Skin epidermis (tissue), 12 donors: Measurements from ENCODE around the gene REPS1.
"Not testable (repeated sequence)": the region's sequence is repeated elsewhere in the genome, so short reads cannot be mapped to it uniquely, and the experiment has no call there.

Source experiments
- H3K27ac ChIP-seq, 21 experiments: fragments of 200-600 bp; sonication (generic) in 11 of 21; one replicate each; pipeline ENCODE4 v1.5.0; 2020; ENCODE audit warnings: mild to moderate bottlenecking in 3 of 21, inconsistent platforms in 2 of 21, moderate library complexity in 2 of 21
- H3K4me3 ChIP-seq, 7 experiments: fragments of 200-600 bp; sonication (generic) in 2 of 7; one replicate each; pipeline ENCODE4 v1.5.0; 2020; ENCODE audit warnings: inconsistent platforms in 2 of 7, mild to moderate bottlenecking in 2 of 7, moderate library complexity in 1 of 7

The REPS1 gene

GRCh38 chr6:139008117-139008516 lies 20.1 kb upstream of the REPS1 start:
- Histone ChIP-seq H3K27ac (no peak overlapping the region), H3K4me3 (no peak overlapping the region)

GRCh38 chr6:139007428-139007827 lies 19.4 kb upstream of the REPS1 start:
- H3K4me3 ChIP-seq, result no peak overlapping the region
- no peak overlapping the region for H3K27ac ChIP-seq

DNA sequence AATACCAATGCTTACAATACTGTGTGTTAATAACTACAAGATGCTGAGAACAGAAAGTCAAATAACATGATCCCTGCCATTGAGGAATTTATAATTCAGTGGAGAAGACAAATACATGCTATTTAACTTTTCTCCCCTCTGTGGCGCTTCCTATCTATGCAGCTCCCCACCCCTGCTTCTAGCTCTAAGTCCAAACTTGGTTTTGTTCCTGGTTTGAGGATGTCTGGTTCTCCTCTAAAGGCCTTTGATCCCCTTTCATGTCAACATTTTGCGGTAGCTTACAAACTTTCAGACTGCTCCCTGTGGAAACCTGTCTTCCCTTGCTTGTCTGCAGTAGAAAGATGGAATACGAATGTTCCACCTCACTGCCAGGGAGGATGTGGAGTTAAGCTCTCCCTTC lies 18.4 kb upstream of the REPS1 start:
- Histone ChIP-seq H3K4me3 (no peak overlapping the region), H3K27ac (no peak overlapping the region)

GRCh38 chr6:139003751-139004150 lies 15.7 kb upstream of the REPS1 start:
- Histone ChIP-seq H3K4me3 (no peak overlapping the region), H3K27ac (no peak overlapping the region)

GRCh38 chr6:138999949-139000725 lies 12.1 kb upstream of the REPS1 start:
- Histone ChIP-seq H3K27ac (no peak overlapping the region), H3K4me3 (no peak overlapping the region)

- Histone ChIP-seq H3K27ac (no peak overlapping the region), H3K4me3 (no peak overlapping the region)
These were observed 9.1 kb upstream of the REPS1 start for GRCh38 chr6:138997136-138997535.

DNA sequence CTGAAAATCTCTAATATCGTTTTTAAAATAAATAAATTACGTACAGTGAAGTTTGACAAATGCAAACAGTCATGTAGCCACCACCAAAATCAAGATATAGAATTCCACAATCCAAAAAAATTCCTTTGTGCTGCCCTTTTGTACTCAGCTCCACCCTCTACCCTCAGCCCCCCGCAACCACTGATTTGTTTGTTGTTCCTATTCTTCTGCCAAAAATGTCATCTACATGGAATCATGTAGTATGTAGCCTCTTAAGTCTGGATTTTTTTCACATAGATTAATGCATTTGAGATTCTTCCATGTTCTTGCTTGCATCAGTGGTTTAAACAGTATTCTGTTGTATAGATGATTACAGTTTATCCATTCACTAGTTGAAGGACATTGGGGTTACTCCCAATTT lies 8.5 kb upstream of the REPS1 start:
- Histone ChIP-seq H3K4me3 (no peak overlapping the region), H3K27ac (no peak overlapping the region)

DNA sequence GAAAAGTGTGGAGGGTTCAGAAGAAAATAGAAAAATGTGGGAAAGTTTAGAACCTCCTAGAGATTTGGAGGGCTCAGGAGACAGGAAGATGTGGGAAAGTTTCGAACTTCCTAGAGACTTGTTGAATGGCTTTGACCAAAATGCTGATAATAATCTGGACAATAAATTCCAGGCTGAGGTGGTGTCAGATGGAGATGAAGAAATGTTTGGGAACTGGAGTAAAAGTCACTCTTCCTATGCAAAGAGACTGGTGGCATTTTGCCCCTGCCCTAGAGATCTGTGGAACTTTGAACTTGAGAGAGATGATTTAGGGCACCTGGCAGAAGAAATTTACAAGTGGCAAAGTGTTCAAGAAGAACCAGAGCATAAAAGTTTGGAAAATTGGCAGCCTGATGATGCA lies 5.4 kb upstream of the REPS1 start:
- H3K27ac ChIP-seq, result not testable (repeated sequence)

GRCh38 chr6:138992965-138993364 lies 4.9 kb upstream of the REPS1 start:
- H3K4me3 ChIP-seq, H3K27ac ChIP-seq: not testable (repeated sequence)

More for the DNA sequence above, 5.4 kb upstream of the REPS1 start:
- not testable (repeated sequence) for H3K4me3 ChIP-seq

- no peak overlapping the region for H3K27ac ChIP-seq
- no peak overlapping the region for H3K4me3 ChIP-seq
These were observed 3.2 kb upstream of the REPS1 start for GRCh38 chr6:138991206-138991605.

DNA sequence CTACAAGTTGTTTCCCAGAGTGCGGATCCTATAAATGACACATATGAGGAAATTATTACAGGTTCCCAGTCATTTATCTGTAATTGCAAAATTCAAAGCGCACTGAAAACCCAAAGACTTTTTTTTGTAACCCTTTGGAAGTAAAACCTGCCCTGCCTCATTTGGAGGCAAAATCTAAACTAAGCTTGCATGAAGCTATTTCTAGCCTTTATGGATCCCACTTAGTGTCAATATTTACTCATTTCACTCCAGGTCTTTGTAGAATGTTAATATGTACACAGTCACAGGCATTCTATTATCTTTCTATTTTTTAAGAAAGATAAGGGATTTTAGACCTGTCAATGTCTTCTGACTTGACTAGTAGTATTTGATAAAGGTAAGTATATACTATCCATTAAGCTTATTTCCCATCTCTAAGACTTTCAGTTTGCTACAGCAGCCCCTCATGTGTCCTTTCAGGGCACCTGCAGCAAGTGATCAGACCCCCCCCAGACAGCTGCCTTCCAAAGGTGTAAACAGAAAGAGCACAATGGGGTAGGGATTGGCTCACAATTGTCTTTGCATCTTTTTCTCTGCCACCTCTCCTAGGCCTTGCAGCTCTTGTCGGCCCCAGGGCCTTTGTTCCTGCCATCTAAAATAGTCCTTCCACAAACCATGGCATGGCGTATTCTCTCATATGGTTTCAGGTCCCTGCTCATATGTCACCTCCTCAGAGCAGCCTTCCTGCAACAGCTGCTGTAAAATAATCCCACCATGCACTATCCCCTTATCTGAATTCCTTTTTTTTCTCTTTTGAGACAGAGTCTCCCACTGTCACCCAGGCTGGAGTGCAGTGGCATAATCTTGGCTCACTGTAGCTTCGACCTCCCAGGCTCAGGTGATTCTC lies 1.3 kb upstream of the REPS1 start:
- Histone ChIP-seq H3K27ac (peak overlapping the region in 2 of 21 experiments; percentile 94 to 97), H3K4me3 (no peak overlapping the region)

- peak overlapping the region in 19 of 21 experiments; percentile 88 to 98 (median 97) for H3K27ac ChIP-seq
- peak overlapping the region; percentile 65 to 94 (median 85) for H3K4me3 ChIP-seq
These were observed 399 bp upstream of the REPS1 start for GRCh38 chr6:138988469-138988834.

- peak overlapping the region; percentile 65 to 94 (median 85) for H3K4me3 ChIP-seq
- H3K27ac ChIP-seq, result peak overlapping the region; percentile 85 to 98 (median 97)
These were observed 892 bp downstream of the REPS1 start for GRCh38 chr6:138987080-138987642.

DNA sequence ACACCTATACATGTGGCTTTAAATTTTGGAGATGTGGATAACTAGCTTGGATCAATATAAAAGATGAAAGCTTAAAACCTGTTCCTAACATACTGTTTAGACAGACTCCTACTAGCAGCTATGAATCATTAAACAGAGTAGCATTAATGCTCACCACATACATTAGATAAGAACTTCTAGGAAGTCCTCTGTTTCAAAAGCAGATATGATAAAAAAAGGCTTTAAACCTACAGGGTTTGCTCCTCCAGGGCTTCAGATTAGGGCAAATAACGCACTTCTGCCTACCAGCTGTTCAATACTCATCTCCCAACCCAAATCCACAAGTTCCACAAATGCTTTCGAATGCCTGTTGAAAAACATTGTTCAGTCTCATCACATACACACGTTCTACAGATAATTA lies 1.5 kb downstream of the REPS1 start:
- Histone ChIP-seq H3K4me3 (peak overlapping the region; percentile 65 to 94 (median 85)), H3K27ac (peak overlapping the region in 15 of 21 experiments; percentile 36 to 98 (median 97))

- H3K27ac ChIP-seq, result no peak overlapping the region
- no peak overlapping the region for H3K4me3 ChIP-seq
These were observed 6.6 kb downstream of the REPS1 start for GRCh38 chr6:138981416-138981815.

DNA sequence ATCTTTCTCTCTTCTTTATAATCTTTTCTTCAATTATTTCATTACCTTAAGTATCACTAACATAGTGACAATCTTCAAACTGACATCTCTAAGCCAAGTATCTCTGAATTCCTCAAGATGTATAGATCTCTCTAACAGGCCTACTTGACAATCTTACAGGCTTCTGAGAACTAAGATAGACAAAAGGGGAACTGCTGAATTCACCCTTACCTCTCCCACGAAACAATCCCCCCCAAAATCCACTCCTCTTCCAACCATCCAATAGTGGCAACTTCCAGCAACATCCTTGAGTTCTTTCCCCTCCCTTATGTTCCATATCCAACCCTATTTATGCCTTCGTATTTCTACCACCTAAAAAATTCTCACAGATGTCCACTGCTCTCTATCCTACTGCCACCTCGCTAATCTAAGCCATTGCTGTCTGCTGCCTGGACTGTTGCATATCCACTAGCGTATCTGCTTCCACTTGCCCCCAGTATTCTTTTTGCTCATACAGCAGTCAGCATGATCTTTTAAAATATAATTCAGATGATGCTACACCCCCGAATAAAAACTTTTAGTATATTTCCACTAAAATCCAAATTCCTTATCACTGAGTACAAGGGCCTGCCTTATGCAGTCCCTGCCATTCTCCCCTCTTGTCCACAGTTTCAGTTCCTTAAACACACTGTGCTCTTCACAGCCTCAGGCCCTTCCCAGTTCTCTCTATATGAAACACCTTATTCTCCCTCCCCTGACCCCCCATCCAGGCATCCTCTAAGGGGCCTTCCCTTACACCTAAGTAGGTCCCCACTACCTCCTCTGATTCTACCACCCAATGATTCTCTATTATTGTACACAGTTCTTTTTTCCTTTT lies 8.0 kb downstream of the REPS1 start:
- H3K27ac ChIP-seq, result no peak overlapping the region

DNA sequence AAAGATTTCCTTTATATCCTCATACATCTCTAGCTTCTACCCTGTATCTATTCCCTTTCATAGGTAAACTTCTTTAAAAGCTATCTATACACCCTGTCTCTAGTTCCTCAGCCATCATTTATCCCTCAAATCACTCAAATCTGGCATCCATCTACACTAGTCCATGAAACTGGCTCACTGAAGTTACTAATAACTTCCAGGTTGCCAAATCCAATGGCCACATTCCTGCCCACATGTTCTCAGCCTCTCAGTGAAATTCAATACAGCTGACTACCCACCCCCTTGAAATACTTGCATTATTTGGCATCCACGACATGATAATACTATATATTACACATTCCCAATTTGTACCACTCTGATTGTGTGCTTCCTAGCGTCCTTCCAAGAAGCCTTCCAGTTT lies 8.7 kb downstream of the REPS1 start:
- no peak overlapping the region for H3K27ac ChIP-seq
- no peak overlapping the region for H3K4me3 ChIP-seq

More for the DNA sequence above, 8.0 kb downstream of the REPS1 start:
- H3K4me3 ChIP-seq, result no peak overlapping the region

DNA sequence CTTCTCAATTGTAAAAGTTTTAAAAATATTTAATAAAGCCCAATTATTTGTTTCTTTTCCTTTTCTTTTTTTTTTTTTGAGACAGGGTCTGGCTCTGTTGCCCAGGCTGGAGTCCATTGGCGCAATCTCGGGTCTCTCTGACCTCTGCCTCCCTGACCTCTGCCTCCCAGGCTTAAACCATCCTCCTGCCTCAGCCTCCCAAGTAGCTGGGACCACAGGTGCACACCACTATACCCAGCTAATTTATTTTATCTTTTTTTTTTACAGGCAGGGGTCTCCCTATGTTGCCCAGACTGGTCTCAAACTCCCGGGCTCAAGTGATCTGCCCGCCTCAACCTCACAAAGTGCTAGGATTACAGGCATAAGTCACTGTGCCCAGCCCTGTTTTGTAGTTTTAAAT lies 9.8 kb downstream of the REPS1 start:
- H3K4me3 ChIP-seq, result no peak overlapping the region
- no peak overlapping the region for H3K27ac ChIP-seq

DNA sequence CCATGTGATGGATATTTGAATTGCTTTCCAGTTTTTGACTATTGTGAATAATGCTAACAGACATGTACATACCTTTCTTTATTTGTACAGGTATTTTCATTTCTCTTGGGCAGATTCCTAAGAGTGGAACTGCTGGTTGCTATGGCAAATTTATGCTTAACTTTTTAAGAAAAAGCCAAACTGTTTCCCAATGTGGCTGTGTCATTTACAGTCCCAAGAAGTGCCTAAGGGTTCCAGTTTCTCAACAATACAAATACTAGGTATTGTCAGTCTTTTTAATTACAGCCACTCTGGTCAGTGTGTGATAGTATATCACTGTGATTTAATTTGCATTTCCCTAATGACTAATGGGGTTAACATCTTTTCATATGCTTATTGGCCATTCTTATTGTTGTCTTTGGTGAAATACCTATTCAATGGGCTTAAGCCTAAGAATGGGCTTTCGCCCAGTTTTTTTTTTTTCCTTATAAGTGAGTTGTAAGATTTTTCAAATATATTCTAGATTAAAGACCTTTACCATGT lies 10.3 kb downstream of the REPS1 start:
- H3K27ac ChIP-seq, result no peak overlapping the region
- H3K4me3 ChIP-seq, result no peak overlapping the region
